T-helper 17 cell (primary cell): ENCODE data around the gene C1QTNF6. TPM values are rescaled to one million over a fixed set of nuclear protein-coding genes. Genes with fewer than 3 reads are reported as not detected.
"Not testable (repeated sequence)": the region's sequence is repeated elsewhere in the genome, so short reads cannot be mapped to it uniquely, and the experiment has no call there.

Experiments used
- ATAC-seq: fragments of 150-1000 bp; cut with Tn5 transposase; 2 replicates; pipeline ENCODE4 v1.10.0; 2021; ENCODE audit warnings: mild to moderate bottlenecking, moderate library complexity
- DNase-seq, 3 donors: peaks; one replicate each; pipeline versions ENCODE4 v3.0.0 to v3.0.0-alpha.2; 2020 to 2021
- H3K9me3 ChIP-seq: one replicate; pipeline ENCODE4 v1.7.0; 2013; ENCODE audit warnings: low read length, mild to moderate bottlenecking; ENCODE audit not compliant: control insufficient read depth, poor library complexity, severe bottlenecking
- H3K27ac Mint-ChIP-seq: one replicate; pipeline ENCODE4 v1.8.0; 2022; ENCODE audit warnings: mild to moderate bottlenecking, moderate library complexity, mixed read lengths
- H3K27me3 Mint-ChIP-seq: one replicate; pipeline ENCODE4 v1.8.0; 2022; ENCODE audit warnings: mixed read lengths
- H3K36me3 Mint-ChIP-seq: one replicate; pipeline ENCODE4 v1.8.0; 2022; ENCODE audit warnings: low read depth, mixed read lengths
- H3K4me1 Mint-ChIP-seq: one replicate; pipeline ENCODE4 v1.8.0; 2022; ENCODE audit warnings: mild to moderate bottlenecking, mixed read lengths
- H3K4me3 Mint-ChIP-seq: one replicate; pipeline ENCODE4 v1.8.0; 2022; ENCODE audit warnings: mild to moderate bottlenecking, moderate library complexity, mixed read lengths
- total RNA-seq, 4 donors: library from RNA in 2 of 4; stranded (reverse) in 2 of 4; gene quantifications; one replicate each; pipeline ENCODE4 v1.2.3 and lab custom pipeline; 2022 to 2026

Gene C1QTNF6
- total RNA-seq, 2 donors from 2014 or later: 11.2 to 11.8 TPM

GRCh38 chr22:37178350-37179125, 9.5 kb downstream of the C1QTNF6 start:
- peaks cover 32% of the 10 kb centered on the region for H3K27me3 Mint-ChIP-seq
- no peak overlapping the region for H3K4me3 Mint-ChIP-seq
- H3K27ac Mint-ChIP-seq: peak overlapping the region; percentile 89
- ATAC-seq (no peak), DNase-seq (no peak)
- peaks cover 12% of the 10 kb centered on the region for H3K4me1 Mint-ChIP-seq
- no peaks in the 10 kb centered on the region for H3K9me3 ChIP-seq
- peaks cover 9% of the 10 kb centered on the region for H3K36me3 Mint-ChIP-seq

- no peaks in the 10 kb centered on the region for H3K9me3 ChIP-seq
- Mint-ChIP-seq H3K4me3 (peak overlapping the region; percentile 45), H3K27ac (peak overlapping the region; percentile 89), H3K36me3 (peaks cover 9% of the 10 kb centered on the region), H3K4me1 (peaks cover 12% of the 10 kb centered on the region), H3K27me3 (peaks cover 32% of the 10 kb centered on the region)
- ATAC-seq (no peak), DNase-seq (no peak)
These were observed 10.3 kb downstream of the C1QTNF6 start for GRCh38 chr22:37177755-37178154.

- H3K36me3 Mint-ChIP-seq: peaks cover 9% of the 10 kb centered on the region
- ATAC-seq: no peak
- H3K27ac Mint-ChIP-seq: peak overlapping the region; percentile 32
- H3K4me3 Mint-ChIP-seq: no peak overlapping the region
- H3K9me3 ChIP-seq: no peaks in the 10 kb centered on the region
- H3K4me1 Mint-ChIP-seq: peaks cover 12% of the 10 kb centered on the region
- peaks cover 32% of the 10 kb centered on the region for H3K27me3 Mint-ChIP-seq
- DNase-seq: no peak
These were observed 10.8 kb downstream of the C1QTNF6 start for GRCh38 chr22:37177221-37177620.

- DNase-seq: no peak
These were observed 11.5 kb downstream of the C1QTNF6 start for GRCh38 chr22:37176464-37177061.

GRCh38 chr22:37175414-37176281, 12.4 kb downstream of the C1QTNF6 start:
- Mint-ChIP-seq H3K4me1 (peaks cover 14% of the 10 kb centered on the region), H3K4me3 (no peak overlapping the region), H3K27me3 (peaks cover 32% of the 10 kb centered on the region), H3K36me3 (peaks cover 9% of the 10 kb centered on the region), H3K27ac (no peak overlapping the region)
- no peaks in the 10 kb centered on the region for H3K9me3 ChIP-seq
- no peak for ATAC-seq
- no peak for DNase-seq

More at GRCh38 chr22:37176464-37177061, 11.5 kb downstream of the C1QTNF6 start:
- H3K36me3 Mint-ChIP-seq: peaks cover 9% of the 10 kb centered on the region
- peaks cover 12% of the 10 kb centered on the region for H3K4me1 Mint-ChIP-seq
- ATAC-seq: no peak
- H3K27ac Mint-ChIP-seq: no peak overlapping the region
- no peak overlapping the region for H3K4me3 Mint-ChIP-seq
- H3K27me3 Mint-ChIP-seq: peaks cover 32% of the 10 kb centered on the region
- H3K9me3 ChIP-seq: no peaks in the 10 kb centered on the region

- no peak for DNase-seq
- H3K9me3 ChIP-seq: no peaks in the 10 kb centered on the region
- Mint-ChIP-seq H3K4me1 (peaks cover 17% of the 10 kb centered on the region), H3K4me3 (no peak overlapping the region), H3K27me3 (peaks cover 32% of the 10 kb centered on the region), H3K27ac (no peak overlapping the region), H3K36me3 (peaks cover 9% of the 10 kb centered on the region)
- ATAC-seq: no peak
These were observed 13.1 kb downstream of the C1QTNF6 start for GRCh38 chr22:37174964-37175363.

GRCh38 chr22:37173709-37174108, 14.3 kb downstream of the C1QTNF6 start:
- H3K9me3 ChIP-seq: no peaks in the 10 kb centered on the region
- ATAC-seq (no peak), DNase-seq (no peak)
- Mint-ChIP-seq H3K27me3 (peaks cover 32% of the 10 kb centered on the region), H3K4me3 (no peak overlapping the region), H3K4me1 (peaks cover 24% of the 10 kb centered on the region), H3K27ac (no peak overlapping the region), H3K36me3 (peaks cover 9% of the 10 kb centered on the region)

GRCh38 chr22:37172266-37173245, 15.5 kb downstream of the C1QTNF6 start:
- peaks cover 6% of the 10 kb centered on the region for H3K36me3 Mint-ChIP-seq
- peak overlapping the region; percentile 49 for H3K4me3 Mint-ChIP-seq
- peak overlapping the region; percentile 21 for H3K27ac Mint-ChIP-seq
- peaks cover 24% of the 10 kb centered on the region for H3K27me3 Mint-ChIP-seq
- no peak for DNase-seq
- no peaks in the 10 kb centered on the region for H3K9me3 ChIP-seq
- ATAC-seq: no peak
- H3K4me1 Mint-ChIP-seq: peaks cover 26% of the 10 kb centered on the region

GRCh38 chr22:37171662-37172061, 16.4 kb downstream of the C1QTNF6 start:
- no peaks in the 10 kb centered on the region for H3K9me3 ChIP-seq
- Mint-ChIP-seq H3K27me3 (peaks cover 19% of the 10 kb centered on the region), H3K4me1 (peaks cover 34% of the 10 kb centered on the region), H3K4me3 (no peak overlapping the region), H3K36me3 (peaks cover 6% of the 10 kb centered on the region), H3K27ac (no peak overlapping the region)
- DNase-seq (no peak), ATAC-seq (no peak)

GRCh38 chr22:37170689-37171405, 17.2 kb downstream of the C1QTNF6 start:
- not testable (repeated sequence) for ATAC-seq, H3K36me3 Mint-ChIP-seq, H3K4me3 Mint-ChIP-seq, H3K27ac Mint-ChIP-seq, DNase-seq, H3K9me3 ChIP-seq
- Mint-ChIP-seq H3K4me1 (peaks cover 38% of the 10 kb centered on the region), H3K27me3 (peaks cover 10% of the 10 kb centered on the region)

GRCh38 chr22:37169947-37170688, 17.9 kb downstream of the C1QTNF6 start:
- Mint-ChIP-seq H3K4me3 (no peak overlapping the region), H3K4me1 (peaks cover 38% of the 10 kb centered on the region)

More at GRCh38 chr22:37169947-37170688, 17.9 kb downstream of the C1QTNF6 start:
- H3K36me3 Mint-ChIP-seq: peaks cover 4% of the 10 kb centered on the region
- no peaks in the 10 kb centered on the region for H3K9me3 ChIP-seq
- no peak overlapping the region for H3K27ac Mint-ChIP-seq
- DNase-seq (peak in 1 of 3 donors; percentile 4), ATAC-seq (no peak)
- peaks cover 5% of the 10 kb centered on the region for H3K27me3 Mint-ChIP-seq
